Measurements from ENCODE around the gene PRM2.
A peak's percentile ranks its signal among the peaks of the same experiment; 100 is the strongest.

PRM2 gene

GRCh38 chr16:11259655-11260595 lies 16.4 kb downstream of the PRM2 start:
- no peak for DNase-seq

GRCh38 chr16:11258553-11259492 lies 17.5 kb downstream of the PRM2 start:
- peak; percentile 30 for DNase-seq

GRCh38 chr16:11257131-11257938 lies 18.9 kb downstream of the PRM2 start:
- peak; percentile 88 for DNase-seq

GRCh38 chr16:11256661-11257130 lies 19.6 kb downstream of the PRM2 start:
- DNase-seq: peak; percentile 68

- DNase-seq: peak; percentile 86
These were observed 20.3 kb downstream of the PRM2 start, which contains the start of gene SOCS1 for GRCh38 chr16:11255737-11256660. SOCS1 (minus strand) TSS chr16:11256204; CDS start chr16:11255478, 726 bp downstream.

- peak; percentile 81 for DNase-seq
These were observed 21.2 kb downstream of the PRM2 start for GRCh38 chr16:11254913-11255736.

- DNase-seq: no peak
These were observed 22.0 kb downstream of the PRM2 start for GRCh38 chr16:11253995-11254912.

GRCh38 chr16:11253009-11253994 lies 23.0 kb downstream of the PRM2 start:
- DNase-seq: no peak

- DNase-seq: no peak
These were observed 23.8 kb downstream of the PRM2 start for GRCh38 chr16:11252482-11252931.

GRCh38 chr16:11251525-11252481 lies 24.5 kb downstream of the PRM2 start:
- DNase-seq: no peak

- DNase-seq: no peak
These were observed 25.3 kb downstream of the PRM2 start for GRCh38 chr16:11250786-11251524.

GRCh38 chr16:11250091-11250785 lies 26.0 kb downstream of the PRM2 start:
- DNase-seq: peak; percentile 21

GRCh38 chr16:11249233-11250061 lies 26.8 kb downstream of the PRM2 start:
- DNase-seq: no peak

GRCh38 chr16:11248133-11248532 lies 28.1 kb downstream of the PRM2 start:
- no peak for DNase-seq
